ENCODE results near the gene PDE4D.

PDE4D gene

GRCh38 chr5:59182760-59183159 is 710.8 kb downstream of the PDE4D start:
- no peak for DNase-seq (ENCODE audit: low read depth, low spot score)

- DNase-seq (ENCODE audit: low read depth, low spot score): no peak
These were observed 713.0 kb downstream of the PDE4D start for GRCh38 chr5:59180515-59180914.

GRCh38 chr5:59179704-59180103 is 713.8 kb downstream of the PDE4D start:
- no peak for DNase-seq (ENCODE audit: low read depth, low spot score)

- DNase-seq (ENCODE audit: low read depth, low spot score): no peak
These were observed 715.0 kb downstream of the PDE4D start for GRCh38 chr5:59178482-59178881.

- no peak for DNase-seq (ENCODE audit: low read depth, low spot score)
These were observed 715.5 kb downstream of the PDE4D start for GRCh38 chr5:59178071-59178470.

- no peak for DNase-seq (ENCODE audit: low read depth, low spot score)
These were observed 715.9 kb downstream of the PDE4D start for GRCh38 chr5:59177644-59178043.

GRCh38 chr5:59174248-59174844 is 719.2 kb downstream of the PDE4D start:
- no peak for DNase-seq (ENCODE audit: low read depth, low spot score)

GRCh38 chr5:59173578-59173977 is 719.9 kb downstream of the PDE4D start:
- DNase-seq (ENCODE audit: low read depth, low spot score): no peak

GRCh38 chr5:59171131-59171530 is 722.4 kb downstream of the PDE4D start:
- no peak for DNase-seq (ENCODE audit: low read depth, low spot score)

GRCh38 chr5:59169768-59170150 is 723.8 kb downstream of the PDE4D start:
- no peak for DNase-seq (ENCODE audit: low read depth, low spot score)

GRCh38 chr5:59169081-59169767 is 724.3 kb downstream of the PDE4D start:
- DNase-seq (ENCODE audit: low read depth, low spot score): no peak

- no peak for DNase-seq (ENCODE audit: low read depth, low spot score)
These were observed 725.5 kb downstream of the PDE4D start for GRCh38 chr5:59168067-59168466.

- DNase-seq (ENCODE audit: low read depth, low spot score): no peak
These were observed 729.3 kb downstream of the PDE4D start for GRCh38 chr5:59164041-59164830.

GRCh38 chr5:59161221-59162105 is 732.1 kb downstream of the PDE4D start:
- no peak for DNase-seq (ENCODE audit: low read depth, low spot score)

- DNase-seq (ENCODE audit: low read depth, low spot score): no peak
These were observed 734.7 kb downstream of the PDE4D start for GRCh38 chr5:59158637-59159391.

GRCh38 chr5:59158165-59158564 is 735.4 kb downstream of the PDE4D start:
- no peak for DNase-seq (ENCODE audit: low read depth, low spot score)

- DNase-seq (ENCODE audit: low read depth, low spot score): no peak
These were observed 736.5 kb downstream of the PDE4D start for GRCh38 chr5:59157068-59157467.

- no peak for DNase-seq (ENCODE audit: low read depth, low spot score)
These were observed 740.8 kb downstream of the PDE4D start for GRCh38 chr5:59152701-59153245.

- DNase-seq (ENCODE audit: low read depth, low spot score): no peak
These were observed 742.2 kb downstream of the PDE4D start for GRCh38 chr5:59151162-59151889.

GRCh38 chr5:59149827-59150226 is 743.7 kb downstream of the PDE4D start:
- no peak for DNase-seq (ENCODE audit: low read depth, low spot score)
